Measurements from ENCODE around the gene CHKA. TPM values are rescaled to one million over a fixed set of nuclear protein-coding genes. Genes with fewer than 3 reads are reported as not detected.

Gene CHKA
- total RNA-seq, 1 experiment from 2014 or later, result 136 TPM

DNA sequence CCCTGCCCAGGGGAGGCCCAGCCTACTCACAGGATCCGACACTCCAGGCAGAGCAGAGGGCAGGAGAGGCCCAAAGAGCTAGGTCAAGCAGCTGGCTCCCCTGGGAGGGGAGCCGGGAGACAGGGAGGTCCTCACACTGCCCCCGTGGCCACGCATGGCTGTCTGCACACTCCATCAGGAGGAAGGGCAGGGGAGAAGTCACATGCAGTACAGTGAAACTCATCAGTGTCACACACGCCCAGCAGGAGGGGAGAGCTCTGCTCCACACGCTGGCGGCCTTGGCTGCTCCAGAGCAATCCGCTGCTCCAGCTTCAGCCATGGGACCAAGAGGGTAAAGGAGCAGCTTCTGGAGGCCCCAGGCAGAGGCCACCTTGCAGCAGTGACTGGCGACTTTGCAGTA, 68.1 kb downstream of the CHKA start:
- DNase-seq (ENCODE audit: low read depth, low spot score) (no peak), ATAC-seq (peak; percentile 22)
- CTCF ChIA-PET, result no interaction called here
- POLR2A ChIA-PET, result no interaction called here
- in situ Hi-C loops (cut with HindIII; ENCODE audit: low pct_unique_long_range_greater_than_20kb, low sequenced_read_pairs) (no loop called here), intact Hi-C loops (cut with micrococcal nuclease; ENCODE audit: unreplicated experiment) (no loop called here)
- Histone ChIP-seq H3K9me3 (ENCODE audit: control insufficient read depth, insufficient read depth, low read depth, low read length) (no peaks in the 10 kb centered on the region), H3K27me3 (ENCODE audit: control insufficient read depth, insufficient read depth, low read length) (no peaks in the 10 kb centered on the region), H3K27ac (ENCODE audit: low read length) (no peak overlapping the region), H3K4me3 (ENCODE audit: low read depth in 2 of 2, low read length in 2 of 2) (no peak overlapping the region), H3K36me3 (ENCODE audit: control insufficient read depth, insufficient read depth, low read length) (0 out of 2 replicates have a peak, but pooled peaks cover 2% of the 10 kb centered on the region), H3K4me1 (ENCODE audit: control insufficient read depth, insufficient read depth, low read length) (no peaks in the 10 kb centered on the region; the same call in 1 of the 2 replicates)
- TF ChIP-seq, protein P1, sequence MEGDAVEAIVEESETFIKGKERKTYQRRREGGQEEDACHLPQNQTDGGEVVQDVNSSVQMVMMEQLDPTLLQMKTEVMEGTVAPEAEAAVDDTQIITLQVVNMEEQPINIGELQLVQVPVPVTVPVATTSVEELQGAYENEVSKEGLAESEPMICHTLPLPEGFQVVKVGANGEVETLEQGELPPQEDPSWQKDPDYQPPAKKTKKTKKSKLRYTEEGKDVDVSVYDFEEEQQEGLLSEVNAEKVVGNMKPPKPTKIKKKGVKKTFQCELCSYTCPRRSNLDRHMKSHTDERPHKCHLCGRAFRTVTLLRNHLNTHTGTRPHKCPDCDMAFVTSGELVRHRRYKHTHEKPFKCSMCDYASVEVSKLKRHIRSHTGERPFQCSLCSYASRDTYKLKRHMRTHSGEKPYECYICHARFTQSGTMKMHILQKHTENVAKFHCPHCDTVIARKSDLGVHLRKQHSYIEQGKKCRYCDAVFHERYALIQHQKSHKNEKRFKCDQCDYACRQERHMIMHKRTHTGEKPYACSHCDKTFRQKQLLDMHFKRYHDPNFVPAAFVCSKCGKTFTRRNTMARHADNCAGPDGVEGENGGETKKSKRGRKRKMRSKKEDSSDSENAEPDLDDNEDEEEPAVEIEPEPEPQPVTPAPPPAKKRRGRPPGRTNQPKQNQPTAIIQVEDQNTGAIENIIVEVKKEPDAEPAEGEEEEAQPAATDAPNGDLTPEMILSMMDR (IDR thresholded peaks at IDR 0.05), result no peak
- no peak for TF ChIP-seq SIN3A (IDR thresholded peaks at IDR 0.05; ENCODE audit: borderline replicate concordance, insufficient read depth, low read depth, low read length)
- no peak; the same call in 1 of the 2 replicates for TF ChIP-seq POLR2AphosphoS5 (IDR thresholded peaks at IDR 0.05; ENCODE audit: low read depth, low read length)
- TF ChIP-seq, protein P2, sequence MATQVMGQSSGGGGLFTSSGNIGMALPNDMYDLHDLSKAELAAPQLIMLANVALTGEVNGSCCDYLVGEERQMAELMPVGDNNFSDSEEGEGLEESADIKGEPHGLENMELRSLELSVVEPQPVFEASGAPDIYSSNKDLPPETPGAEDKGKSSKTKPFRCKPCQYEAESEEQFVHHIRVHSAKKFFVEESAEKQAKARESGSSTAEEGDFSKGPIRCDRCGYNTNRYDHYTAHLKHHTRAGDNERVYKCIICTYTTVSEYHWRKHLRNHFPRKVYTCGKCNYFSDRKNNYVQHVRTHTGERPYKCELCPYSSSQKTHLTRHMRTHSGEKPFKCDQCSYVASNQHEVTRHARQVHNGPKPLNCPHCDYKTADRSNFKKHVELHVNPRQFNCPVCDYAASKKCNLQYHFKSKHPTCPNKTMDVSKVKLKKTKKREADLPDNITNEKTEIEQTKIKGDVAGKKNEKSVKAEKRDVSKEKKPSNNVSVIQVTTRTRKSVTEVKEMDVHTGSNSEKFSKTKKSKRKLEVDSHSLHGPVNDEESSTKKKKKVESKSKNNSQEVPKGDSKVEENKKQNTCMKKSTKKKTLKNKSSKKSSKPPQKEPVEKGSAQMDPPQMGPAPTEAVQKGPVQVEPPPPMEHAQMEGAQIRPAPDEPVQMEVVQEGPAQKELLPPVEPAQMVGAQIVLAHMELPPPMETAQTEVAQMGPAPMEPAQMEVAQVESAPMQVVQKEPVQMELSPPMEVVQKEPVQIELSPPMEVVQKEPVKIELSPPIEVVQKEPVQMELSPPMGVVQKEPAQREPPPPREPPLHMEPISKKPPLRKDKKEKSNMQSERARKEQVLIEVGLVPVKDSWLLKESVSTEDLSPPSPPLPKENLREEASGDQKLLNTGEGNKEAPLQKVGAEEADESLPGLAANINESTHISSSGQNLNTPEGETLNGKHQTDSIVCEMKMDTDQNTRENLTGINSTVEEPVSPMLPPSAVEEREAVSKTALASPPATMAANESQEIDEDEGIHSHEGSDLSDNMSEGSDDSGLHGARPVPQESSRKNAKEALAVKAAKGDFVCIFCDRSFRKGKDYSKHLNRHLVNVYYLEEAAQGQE (IDR thresholded peaks at IDR 0.05; ENCODE audit: insufficient read depth in 1 of 2, low read depth in 2 of 2, low read length in 1 of 2), result no peak
- no peak for TF ChIP-seq TCF7L2 (IDR thresholded peaks at IDR 0.05; ENCODE audit: low read depth, low read length)
- BruUV-seq (replicated peaks), result no TSS peak

DNA sequence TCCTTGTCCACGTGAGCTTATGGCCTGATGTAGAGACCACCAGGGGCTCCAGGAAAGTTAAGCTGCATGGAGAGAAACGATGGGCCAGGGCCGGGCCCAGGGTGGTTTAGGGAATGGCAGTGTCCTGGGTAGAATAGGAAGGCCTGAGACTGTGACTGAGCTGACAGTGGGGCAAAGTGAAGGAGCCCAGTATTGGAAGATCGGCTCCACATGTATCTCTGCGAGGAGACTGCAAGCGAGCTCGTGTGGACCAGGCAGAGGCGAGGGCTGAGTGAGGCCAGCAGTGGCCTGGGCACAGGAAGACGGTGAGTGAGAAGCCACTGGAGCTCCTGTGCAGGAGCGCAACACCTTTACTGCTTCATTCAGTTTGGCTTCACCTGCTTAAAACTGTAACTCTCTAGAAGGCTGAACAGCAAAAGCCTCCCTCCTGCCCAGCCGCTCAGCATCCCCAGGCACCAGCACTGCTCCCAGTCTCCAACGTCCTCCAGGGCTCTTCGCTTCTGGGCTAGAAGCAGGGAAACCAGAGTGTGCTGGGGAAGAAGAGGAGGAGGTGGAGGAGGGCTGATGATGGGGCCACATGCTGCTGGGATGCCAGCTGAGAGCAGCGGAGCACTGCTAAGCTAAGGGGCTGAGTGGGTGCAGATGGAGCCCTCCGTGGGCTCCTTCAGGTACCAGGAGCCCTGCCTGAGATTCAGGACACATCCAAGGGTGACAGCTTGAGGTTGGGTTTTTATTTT, 68.9 kb downstream of the CHKA start:
- TF ChIP-seq POLR2AphosphoS5 (IDR thresholded peaks at IDR 0.05; ENCODE audit: low read depth, low read length), result peak; percentile 36; the same call in 1 of the 2 replicates
- TF ChIP-seq, protein P1 (IDR thresholded peaks at IDR 0.05), result no peak
- no peak for TF ChIP-seq TCF7L2 (IDR thresholded peaks at IDR 0.05; ENCODE audit: low read depth, low read length)
- no peak for TF ChIP-seq SIN3A (IDR thresholded peaks at IDR 0.05; ENCODE audit: borderline replicate concordance, insufficient read depth, low read depth, low read length)
- ATAC-seq, result peak; percentile 8
- Histone ChIP-seq H3K27me3 (ENCODE audit: control insufficient read depth, insufficient read depth, low read length) (no peaks in the 10 kb centered on the region), H3K27ac (ENCODE audit: low read length) (no peak overlapping the region), H3K4me3 (ENCODE audit: low read depth in 2 of 2, low read length in 2 of 2) (no peak overlapping the region), H3K4me1 (ENCODE audit: control insufficient read depth, insufficient read depth, low read length) (no peaks in the 10 kb centered on the region; the same call in 1 of the 2 replicates), H3K36me3 (ENCODE audit: control insufficient read depth, insufficient read depth, low read length) (no peaks in the 10 kb centered on the region), H3K9me3 (ENCODE audit: control insufficient read depth, insufficient read depth, low read depth, low read length) (no peaks in the 10 kb centered on the region)
- intact Hi-C loops (cut with micrococcal nuclease; ENCODE audit: unreplicated experiment) (no loop called here), in situ Hi-C loops (cut with HindIII; ENCODE audit: low pct_unique_long_range_greater_than_20kb, low sequenced_read_pairs) (no loop called here)
- BruUV-seq (replicated peaks), result no TSS peak
- ChIA-PET CTCF (interaction anchor here (0.5 kb wide), 1 partner anchor 57 kb away, joined by 3 read pairs; no protein-coding TSS in a partner anchor), POLR2A (no interaction called here)
- DNase-seq (ENCODE audit: low read depth, low spot score), result no peak

Data from Panc1 (cell line).